NCI-H82 (cell line): Measurements from ENCODE around the gene PRKCA.
A peak's percentile ranks its signal among the peaks of the same experiment; 100 is the strongest.

Experiments used
- DNase-seq: peaks from one replicate; lab custom pipeline; 2025; lab: John Stamatoyannopoulos, UW

PRKCA gene

DNA sequence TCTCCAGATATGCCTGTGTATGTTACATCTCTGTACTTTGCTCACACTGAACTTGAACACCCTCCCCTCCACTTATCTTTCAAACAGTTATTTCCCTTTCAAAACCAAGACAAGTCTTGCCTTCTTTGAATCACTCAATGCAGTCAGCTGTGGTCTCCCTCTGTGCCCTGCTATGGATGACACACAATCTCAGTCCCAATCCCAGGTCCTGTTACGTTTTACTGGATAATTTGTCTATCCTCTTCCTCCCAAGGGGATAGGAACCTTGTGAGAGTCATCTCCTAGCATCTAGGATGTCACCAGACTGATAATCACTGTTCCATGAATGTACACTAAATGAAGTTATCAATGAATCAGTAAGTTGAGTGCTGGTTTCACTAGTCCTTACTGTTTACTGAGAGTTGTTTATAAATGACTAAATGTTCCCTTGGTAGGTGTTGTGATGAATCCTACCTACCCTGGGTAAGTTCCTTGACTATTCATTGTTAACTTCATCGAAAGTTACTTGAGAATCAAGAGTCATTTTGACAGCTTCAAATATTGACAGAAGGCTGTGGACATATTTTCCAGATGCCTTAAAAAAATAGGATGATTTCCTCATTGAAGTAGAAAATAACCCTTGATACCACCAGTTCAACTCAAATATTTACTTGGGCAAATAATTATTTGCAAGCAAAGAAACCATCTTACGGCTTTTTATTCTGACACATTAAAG lies 244.9 kb downstream of the PRKCA start:
- no peak for DNase-seq

DNA sequence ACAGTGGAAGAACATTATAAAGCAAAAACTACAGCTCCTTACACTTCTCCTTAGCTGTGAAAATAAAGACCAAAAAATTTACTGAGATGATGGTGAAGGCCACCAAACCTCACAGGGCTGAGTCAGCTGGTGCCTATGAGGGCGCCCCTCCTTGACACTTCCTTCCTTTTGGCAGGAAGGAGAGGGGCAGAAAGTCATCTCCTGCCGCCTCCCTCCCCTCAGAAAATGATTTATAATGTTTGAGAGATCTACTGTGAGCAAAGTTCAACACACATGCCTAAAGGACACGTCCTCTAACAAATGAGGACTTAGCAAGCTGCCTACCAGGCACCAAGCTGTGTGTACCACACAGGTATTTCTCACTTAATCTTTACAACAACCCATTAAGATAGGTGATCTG lies 245.7 kb downstream of the PRKCA start:
- no peak for DNase-seq

DNA sequence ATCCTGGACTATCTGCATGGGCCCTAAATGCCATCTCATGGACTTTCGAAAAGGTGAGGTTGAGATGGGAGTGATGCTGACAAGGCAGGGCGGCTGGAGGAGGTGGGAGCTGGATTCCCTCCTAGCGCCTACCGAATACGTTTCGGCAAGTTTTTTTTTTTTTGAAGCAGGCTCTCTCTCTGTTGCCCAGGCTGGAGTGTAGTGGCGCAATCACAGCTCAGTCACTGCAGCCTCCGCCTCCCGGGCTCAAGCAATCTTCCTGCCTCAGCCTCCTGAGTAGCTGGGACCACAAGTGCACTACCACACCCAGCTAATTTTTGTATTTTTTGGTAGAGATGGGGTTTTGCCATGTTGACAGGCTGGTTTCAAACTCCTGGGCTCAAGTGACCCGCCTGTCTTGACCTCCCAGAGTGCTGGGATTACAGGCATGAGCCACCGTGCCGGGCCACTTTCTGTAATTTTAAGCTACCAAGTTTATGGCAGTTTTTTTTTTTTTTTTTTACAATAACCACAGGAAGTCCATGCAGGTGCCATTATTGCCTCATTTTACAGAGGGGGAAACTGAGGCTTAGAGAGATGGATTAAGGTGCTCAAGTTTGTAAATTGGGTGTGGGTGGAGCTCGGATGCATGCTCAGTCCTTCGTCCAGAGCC lies 246.4 kb downstream of the PRKCA start:
- DNase-seq: no peak

DNA sequence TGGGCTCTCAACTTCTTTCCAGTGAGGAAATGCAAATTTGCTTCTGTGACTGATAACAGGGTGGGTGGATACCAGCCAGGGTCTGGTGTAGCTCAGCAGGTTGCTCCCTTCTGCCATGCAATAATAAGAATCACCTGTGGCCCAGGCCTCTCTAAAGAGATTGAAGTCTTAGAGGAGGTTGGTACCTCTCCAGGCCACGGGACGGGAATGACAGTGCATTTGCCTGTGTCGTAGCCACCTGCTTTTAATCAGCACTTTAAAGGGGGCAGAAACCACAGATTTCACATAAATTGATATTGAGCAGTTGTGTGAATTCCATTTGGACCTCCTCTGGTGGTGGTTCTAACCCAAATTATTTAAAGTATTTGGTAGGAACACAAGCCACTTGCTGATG lies 246.9 kb downstream of the PRKCA start:
- DNase-seq: no peak

DNA sequence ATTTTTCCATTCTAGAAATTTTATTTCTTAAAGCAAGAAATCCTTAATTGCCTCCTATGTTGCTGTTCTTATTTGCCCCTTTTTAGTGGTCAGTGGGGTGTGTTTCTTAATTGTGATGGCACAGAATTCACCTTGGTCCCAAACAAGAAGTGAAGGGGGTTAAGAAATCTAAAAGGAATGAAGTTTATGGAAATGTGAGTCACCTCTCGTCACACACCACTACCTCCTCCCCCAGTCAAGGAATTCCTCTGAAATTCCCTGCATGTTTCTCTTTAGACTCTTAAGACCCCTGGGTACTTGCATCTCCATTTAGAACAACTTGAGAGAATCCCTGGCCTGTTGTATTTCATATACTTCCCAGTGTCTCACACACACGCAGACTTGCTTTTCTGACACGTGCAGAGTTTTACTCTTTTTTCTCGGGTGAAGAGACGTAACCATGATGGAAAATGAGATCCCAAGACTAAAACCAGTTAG lies 247.4 kb downstream of the PRKCA start:
- DNase-seq: no peak

DNA sequence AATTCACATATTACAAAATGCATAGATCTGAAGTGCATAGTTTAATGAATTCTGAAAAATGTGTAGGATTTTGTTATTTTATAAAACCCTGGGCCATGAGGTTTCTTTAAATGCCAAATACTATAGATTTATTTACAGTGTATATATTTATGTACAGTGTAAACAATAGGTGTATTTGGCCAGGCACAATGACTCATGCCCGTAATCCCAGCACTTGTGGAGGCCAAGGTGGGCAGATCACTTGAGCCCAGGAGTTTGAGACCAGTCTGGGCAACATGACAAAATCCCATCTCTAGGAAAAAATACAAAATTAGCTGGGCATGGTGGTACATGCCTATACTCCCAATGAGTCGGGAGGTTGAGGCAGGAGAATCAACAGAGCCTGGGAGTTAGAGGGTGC lies 249.4 kb downstream of the PRKCA start:
- no peak for DNase-seq

DNA sequence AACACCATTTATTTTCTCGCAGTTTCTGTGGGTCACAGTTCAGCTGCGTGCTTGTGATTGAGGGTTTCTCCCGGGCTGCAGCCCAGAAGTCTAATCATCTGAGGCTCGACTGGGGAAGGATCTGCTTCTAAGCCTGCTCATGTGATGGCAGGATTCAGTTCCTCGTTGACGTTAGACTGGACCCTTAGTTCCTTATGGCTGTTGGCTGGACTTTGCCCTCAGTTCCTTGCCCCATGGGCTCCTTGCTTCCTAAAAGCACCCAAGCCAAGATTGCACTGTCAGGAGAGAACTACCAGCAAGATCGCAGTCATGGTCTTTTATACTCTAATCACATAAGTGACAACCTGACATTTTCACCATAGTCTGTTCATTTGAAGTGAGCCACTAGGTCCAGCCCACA lies 250.0 kb downstream of the PRKCA start:
- no peak for DNase-seq

DNA sequence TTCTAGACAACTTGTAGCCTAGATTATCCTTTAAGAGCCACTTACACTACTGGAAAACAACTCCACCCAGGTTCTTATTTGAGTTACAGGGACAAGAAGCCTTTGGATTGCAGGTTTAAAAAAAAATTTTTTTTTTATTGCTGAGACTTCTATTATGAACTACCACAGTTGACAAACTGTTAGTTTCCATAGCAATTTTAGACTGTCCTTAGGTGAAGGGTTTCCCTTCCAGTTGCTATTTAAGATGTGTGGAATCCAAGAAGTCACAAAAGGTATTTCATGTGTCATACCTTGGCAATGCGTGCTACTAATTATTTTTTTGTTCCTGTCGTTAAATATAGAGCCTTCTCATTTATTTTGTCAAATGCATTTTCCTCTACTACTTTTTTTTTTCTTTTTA lies 253.2 kb downstream of the PRKCA start:
- no peak for DNase-seq

DNA sequence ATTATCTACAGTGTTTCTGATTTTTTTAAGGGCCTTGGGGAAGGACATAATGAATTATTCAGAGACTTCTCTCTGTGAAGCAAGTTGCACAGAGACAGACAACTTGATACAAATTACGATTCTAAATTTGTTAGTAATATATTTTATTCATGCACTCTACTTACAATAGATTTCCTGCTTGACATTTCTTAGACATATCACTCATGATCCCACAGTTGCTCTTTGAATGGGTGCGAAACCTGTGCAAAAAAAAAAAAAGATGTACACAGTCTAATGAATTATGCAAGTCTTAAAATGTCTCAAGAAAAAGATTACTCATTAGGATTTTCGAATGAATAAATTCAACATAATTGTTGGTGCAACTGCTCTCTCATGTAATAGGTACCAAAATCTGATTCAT lies 254.8 kb downstream of the PRKCA start:
- no peak for DNase-seq

DNA sequence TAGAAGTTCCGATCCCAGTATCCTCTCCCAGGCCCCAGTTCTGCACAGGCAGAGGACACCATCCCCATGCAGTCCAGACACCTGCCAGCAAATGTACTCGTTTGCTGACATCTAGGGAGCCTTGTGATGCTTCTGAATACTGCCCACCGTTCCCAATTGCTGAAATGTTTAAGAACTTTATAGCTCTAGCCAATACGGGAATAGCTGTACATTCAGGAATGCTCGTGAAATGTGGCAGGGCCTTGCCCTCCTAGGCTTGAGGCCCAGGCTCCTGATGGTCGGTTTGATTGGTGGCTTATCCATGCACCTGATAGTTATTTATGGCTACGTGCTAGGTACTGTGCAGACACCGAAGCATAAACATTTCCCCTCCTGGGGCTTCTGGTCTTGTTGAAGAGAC lies 255.5 kb downstream of the PRKCA start:
- no peak for DNase-seq

DNA sequence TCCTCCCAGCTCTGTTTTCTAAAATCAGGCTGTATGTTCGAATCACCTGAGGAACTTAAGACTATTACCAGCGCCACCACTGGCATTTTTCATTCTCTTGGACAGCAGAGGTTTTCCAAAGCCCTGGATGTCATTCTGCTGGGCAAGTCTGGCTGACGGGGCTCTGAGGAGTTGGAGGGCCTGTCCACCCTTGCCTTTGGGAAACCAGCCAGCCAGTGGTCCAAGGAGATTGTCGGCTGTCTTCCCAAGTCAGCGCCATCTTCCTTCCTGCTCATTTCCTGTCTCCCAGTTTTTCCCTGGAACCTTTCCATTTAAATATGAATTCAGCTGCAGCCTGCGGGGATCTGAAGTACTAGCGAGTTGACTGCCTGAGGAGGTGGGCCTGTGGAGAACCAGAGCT lies 258.3 kb downstream of the PRKCA start:
- DNase-seq: no peak

DNA sequence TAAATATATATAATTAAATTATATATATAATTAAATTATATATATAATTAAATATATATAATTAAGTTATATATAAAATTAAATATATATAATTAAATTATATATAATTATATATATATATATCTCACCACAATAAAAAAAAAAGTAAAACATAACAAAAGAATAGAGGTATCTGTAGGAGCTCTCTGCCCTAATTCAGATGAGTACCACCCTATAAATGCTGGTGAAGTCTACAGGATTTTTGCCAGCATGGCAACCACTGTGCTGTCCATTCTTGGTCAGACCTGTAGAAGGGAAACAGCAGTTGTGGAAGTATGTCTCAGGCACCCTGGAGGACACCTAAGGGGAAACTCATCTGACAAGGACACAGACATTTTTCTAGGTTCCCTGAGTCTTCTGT lies 259.7 kb downstream of the PRKCA start:
- no peak for DNase-seq

DNA sequence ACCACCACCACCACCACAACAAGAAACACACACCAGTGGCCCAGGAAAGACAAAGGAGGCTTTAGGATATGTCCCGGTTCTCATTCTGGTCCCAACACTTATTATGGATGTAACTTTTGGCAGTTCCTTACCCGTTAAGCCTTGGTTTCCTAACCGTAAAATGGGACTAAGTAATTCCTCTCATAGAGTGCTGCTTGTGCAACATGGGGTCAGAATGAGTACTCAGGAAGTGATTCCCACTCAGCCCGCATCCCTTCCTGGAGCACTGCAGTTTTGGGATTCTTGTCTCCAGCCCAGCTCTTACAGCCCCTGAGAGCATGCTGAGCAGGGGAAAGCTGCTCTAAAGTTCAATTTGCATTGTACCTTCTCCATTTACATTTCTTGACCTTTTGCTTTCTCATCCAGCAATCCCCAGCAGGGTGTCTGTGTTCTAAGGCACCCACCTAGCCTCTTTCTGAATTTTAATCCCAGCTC lies 262.6 kb downstream of the PRKCA start:
- DNase-seq: no peak

DNA sequence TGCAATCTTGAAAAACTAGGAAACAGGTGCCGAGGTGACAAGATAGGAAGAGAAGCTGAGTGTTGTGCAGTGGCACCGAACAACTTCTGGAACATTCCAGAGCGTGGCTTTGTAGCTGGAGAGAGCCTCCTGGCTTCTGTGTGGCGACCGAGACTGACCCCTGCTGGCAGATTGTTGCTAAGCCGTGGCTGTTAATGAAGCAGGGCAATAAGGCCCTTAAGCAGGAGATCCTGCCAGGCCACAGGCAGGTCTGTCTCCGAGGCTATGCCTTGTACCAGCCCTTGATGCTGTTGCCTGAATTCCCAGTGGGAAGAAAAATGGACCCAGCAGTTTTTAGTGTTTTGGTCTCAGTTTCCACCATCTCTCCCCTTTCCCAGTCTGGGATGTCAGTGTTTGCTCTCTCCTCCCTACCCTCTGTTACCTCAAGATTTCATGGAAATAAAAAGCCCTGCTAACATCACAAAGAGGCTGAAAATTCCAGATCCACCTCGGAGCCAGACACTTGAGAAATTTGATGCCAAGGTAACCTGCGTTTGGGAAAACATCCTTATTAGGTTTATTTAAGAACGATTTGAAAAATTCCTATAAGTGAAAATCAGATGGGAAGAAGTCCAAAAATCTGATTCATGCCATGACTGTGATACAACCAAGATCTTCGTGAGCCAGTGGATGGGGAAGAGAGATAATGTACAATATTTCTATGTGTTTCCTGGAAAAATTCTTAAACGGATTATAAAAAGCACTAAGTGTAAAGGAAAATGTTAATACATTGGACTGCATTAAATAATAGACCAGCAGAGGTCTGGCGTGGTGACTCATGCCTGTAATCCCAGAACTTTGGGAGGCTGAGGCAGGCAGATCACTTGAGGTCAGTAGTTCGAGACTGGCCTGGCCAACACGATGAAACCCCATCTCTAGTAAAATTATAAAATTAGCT lies 265.1 kb downstream of the PRKCA start:
- peak; percentile 78 for DNase-seq

DNA sequence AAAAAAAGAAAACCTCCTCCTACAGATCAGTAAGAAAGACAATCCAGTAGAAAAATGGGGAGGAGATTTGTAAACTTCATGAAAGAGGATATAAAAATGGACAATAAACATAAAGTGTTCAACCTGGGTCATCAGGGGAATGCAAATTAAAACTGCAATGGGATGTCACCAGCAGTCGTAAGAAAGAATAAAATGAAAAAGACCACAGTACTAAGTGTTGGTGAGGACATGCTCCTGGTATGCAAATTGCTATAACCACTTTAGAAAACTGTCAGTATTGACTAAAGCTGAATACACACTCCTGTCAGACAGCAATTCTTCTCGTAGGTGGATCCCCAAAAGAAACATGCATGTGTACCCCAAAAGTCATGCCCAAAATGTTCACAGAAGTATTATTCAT lies 267.2 kb downstream of the PRKCA start:
- DNase-seq: no peak

DNA sequence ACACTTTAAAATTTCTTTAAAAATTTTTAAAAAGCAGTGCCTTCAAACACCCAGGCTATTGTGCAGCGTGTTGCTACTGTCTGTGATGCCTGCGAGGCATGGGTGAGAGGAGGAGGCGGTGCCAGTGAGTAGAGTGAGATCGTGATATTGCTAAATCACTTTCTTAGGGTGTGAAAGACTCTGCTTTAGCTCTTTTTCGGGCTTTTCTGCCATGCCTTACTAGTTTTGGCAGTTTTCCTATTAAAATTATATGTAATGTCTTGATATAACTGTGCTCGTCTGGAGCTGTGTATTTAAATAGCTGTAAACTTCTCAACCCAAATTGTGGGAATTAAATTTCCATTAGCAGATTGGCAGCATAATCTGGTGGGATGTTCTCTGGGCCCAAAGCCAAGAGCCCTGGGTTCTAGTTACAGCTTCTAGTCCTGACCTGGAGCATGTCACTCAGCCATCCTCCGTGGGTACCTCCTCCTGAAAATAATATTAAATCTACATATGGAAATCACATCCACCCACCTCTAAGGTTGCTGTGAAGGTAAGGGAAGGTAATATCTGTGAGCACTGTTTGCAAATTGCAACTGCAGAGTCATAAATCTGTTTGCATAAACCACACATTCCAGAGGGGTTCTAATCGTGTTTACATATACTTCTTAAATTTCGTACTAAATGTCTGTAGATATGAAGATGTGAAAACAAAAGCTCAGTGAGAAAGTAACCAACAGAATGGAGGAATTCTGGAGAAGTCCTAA lies 268.2 kb downstream of the PRKCA start:
- no peak for DNase-seq

DNA sequence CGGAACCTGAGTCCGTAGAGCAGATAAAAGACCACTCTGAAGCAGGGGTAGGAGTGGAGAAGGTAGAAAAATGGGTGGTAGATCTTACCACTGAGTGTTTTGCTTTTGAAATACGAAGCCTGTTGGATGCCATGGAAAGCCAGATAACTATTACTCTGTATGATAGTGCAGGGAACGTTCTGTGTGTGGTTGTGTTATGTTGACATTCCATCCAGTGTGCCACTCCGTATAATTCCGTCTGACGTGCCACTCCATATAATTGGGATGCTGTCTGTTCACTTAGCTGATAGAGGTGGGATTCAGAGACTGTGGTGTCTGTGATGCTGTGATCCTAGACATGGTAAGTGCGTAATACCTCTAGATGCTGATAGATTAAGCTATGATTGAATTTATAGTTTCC lies 269.3 kb downstream of the PRKCA start:
- DNase-seq: no peak

DNA sequence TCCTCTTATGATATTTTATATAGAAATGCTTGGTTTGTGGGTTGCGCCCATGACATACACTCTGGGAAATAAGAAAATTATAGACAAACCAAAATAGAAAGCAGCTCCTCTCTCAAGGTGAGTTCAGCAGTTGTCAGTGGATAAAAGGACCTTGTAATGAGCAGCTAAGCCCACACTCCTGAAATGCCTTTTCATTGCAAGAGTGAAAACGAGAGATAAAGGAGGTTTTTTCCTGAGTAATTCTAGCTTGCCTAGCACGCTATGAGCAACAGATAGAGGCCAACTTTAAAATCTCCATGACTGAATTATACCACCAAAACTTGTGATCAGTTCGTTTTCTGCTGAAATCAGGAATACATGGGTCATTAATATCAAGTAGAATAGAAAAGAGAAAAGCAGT lies 270.7 kb downstream of the PRKCA start:
- DNase-seq: no peak

DNA sequence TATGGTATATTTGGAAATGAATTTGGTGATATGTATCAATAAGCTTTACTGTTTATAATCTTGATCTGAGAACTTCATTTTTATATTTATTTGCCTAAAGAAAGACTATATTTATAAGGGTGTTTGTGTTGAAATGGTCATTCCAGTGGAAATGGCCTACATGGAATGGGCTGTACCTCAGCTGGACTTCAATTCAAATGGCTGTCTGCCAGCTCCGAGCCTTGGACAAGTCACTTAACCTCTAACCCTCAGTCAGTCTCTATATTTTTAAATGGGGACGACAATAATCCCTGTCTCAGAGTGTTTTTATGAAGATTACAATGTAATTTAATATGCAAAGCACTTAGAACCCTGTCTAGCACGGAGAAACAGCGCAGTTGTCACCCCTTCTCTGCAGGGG lies 271.7 kb downstream of the PRKCA start:
- no peak for DNase-seq

DNA sequence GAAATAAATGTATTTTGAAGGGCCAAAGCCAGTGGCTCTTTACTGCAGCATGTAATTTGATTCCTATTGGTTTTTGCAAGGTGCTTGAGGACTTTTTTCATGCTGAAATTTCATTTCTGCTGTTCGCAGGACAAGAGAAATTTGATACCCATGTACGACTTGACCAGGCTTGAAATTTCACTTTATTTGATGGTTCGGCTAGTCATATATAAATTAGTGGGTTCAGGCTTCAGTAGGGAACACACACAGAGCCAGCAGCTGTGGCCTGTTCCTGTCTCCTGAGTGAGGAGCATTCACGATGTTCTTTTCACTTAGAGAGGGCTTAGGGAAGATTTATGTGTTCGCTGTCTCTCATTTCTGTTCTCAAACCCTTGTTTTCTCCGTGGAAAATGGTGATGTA lies 274.1 kb downstream of the PRKCA start:
- no peak for DNase-seq

DNA sequence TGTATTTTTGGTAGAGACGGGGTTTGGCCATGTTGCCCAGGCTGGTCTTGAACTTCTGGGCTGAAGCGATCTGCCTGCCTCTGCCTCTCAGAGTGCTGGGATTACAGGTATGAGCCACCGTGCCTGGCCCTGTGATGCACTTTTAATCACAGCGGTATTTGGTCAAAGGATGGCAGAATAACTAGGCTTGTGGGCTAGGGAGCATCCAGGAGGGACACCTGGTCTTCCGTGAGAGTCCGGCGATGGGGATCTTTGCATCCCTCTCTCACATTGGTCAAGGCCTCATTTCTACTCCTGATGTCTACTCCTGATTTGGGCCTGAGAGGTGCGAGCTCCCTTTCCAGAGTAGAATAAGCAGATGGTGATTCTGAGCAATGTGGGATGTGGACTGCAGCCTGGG lies 274.6 kb downstream of the PRKCA start:
- no peak for DNase-seq
